Breast epithelium (tissue), 3 donors: Measurements from ENCODE around the gene LDLRAD4.

Source experiments
- POLR2A ChIP-seq: fragments of 450-650 bp; IDR thresholded peaks from one replicate; pipeline ENCODE4 v1.6.1; 2016; ENCODE audit warnings: antibody characterized with exemption, mild to moderate bottlenecking, moderate library complexity
- POLR2AphosphoS5 ChIP-seq, 3 donors: sonication (generic); formaldehyde crosslinking; IDR thresholded peaks; one replicate each; pipeline ENCODE4 v1.6.1; 2017; ENCODE audit warnings: antibody characterized with exemption in 3 of 3
- TF ChIP-seq, protein P1 (sequence below), 3 donors: fragments of 450-650 bp; IDR thresholded peaks; one replicate each; pipeline ENCODE4 v1.5.1; 2016 to 2017; ENCODE audit warnings: antibody characterized with exemption in 3 of 3, mild to moderate bottlenecking in 3 of 3, moderate library complexity in 3 of 3

DNA sequence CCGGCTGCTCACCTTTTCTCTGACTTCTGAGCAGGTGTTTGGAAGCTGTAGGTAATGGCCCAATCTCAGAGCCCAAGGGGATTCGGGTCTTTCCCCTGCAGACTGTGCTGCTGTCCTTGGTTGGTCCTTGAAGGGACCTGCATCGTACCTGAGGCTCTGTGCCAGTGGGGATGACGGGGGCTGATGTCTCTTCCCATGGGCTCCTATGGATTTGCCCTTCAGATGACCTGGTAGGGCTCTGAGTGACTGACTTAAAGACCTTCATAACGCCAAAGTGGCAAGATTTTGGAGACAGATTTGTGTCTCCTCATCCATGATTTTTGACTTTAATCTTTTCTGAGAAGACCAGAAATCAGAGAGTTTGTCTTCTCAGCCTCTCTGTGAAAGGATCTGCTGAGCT lies 341.7 kb downstream of the LDLRAD4 start:
- TF ChIP-seq POLR2AphosphoS5 (IDR thresholded peaks at IDR 0.05) (no peak), POLR2A (no peak)
- TF ChIP-seq, protein P1, sequence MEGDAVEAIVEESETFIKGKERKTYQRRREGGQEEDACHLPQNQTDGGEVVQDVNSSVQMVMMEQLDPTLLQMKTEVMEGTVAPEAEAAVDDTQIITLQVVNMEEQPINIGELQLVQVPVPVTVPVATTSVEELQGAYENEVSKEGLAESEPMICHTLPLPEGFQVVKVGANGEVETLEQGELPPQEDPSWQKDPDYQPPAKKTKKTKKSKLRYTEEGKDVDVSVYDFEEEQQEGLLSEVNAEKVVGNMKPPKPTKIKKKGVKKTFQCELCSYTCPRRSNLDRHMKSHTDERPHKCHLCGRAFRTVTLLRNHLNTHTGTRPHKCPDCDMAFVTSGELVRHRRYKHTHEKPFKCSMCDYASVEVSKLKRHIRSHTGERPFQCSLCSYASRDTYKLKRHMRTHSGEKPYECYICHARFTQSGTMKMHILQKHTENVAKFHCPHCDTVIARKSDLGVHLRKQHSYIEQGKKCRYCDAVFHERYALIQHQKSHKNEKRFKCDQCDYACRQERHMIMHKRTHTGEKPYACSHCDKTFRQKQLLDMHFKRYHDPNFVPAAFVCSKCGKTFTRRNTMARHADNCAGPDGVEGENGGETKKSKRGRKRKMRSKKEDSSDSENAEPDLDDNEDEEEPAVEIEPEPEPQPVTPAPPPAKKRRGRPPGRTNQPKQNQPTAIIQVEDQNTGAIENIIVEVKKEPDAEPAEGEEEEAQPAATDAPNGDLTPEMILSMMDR (IDR thresholded peaks at IDR 0.05): no peak
